Astrocyte (in vitro differentiated cells and primary cell): ENCODE measurements around the gene WFDC5.

Experiments
- EZH2 ChIP-seq: IDR thresholded peaks from 2 replicates; pipeline ENCODE4 v1.6.1; 2012; ENCODE audit warnings: mild to moderate bottlenecking, low read length, inconsistent platforms; ENCODE audit not compliant: insufficient read depth
- TF ChIP-seq, protein P1 (sequence below): IDR thresholded peaks from 2 replicates; pipeline ENCODE4 v1.5.1; 2011; ENCODE audit warnings: low read depth, mild to moderate bottlenecking, inconsistent platforms, low read length, moderate library complexity; ENCODE audit not compliant: insufficient read depth

DNA sequence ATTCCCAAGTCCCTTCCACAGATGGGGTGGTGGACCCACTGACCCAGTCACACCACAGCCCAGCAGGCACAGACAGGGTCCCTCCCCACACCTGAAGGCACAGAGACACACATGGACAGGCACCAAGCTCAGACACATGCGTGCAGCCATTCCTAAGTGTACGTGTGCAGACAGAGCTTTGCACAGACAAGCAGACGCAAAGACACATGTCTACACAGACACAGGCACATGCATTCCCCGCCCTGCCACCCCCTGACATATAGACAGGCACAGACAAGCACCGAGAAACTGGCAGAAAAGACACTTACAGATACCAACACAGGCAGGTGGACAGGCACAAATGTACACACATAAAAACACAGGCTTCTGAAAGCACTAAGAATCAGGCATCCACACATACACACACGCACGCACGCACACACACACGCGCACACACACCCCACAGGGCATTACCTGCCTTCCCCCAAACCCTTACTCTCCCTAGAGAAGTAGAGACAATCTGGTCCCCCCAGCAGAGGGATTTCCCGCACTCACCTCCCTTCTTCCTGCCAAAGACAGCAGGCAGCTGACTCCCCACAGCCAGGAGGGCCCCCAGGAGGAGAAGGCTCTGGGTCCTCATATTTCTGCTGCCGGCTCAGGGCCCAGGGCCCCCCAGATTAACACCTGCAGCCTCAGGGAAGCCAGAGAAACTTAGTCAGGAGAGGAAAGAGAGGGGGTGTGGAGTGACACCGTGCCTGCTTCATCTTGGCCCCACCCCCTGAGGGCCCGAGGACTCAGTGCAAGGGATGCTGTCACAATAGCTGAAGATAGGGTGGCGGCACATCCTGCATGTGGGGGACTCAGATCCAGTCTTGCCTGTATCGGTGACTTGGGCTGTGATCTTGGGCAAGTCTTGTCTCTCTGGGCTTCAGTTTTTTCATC lies at the start of gene WFDC5:
- TF ChIP-seq, protein P1, sequence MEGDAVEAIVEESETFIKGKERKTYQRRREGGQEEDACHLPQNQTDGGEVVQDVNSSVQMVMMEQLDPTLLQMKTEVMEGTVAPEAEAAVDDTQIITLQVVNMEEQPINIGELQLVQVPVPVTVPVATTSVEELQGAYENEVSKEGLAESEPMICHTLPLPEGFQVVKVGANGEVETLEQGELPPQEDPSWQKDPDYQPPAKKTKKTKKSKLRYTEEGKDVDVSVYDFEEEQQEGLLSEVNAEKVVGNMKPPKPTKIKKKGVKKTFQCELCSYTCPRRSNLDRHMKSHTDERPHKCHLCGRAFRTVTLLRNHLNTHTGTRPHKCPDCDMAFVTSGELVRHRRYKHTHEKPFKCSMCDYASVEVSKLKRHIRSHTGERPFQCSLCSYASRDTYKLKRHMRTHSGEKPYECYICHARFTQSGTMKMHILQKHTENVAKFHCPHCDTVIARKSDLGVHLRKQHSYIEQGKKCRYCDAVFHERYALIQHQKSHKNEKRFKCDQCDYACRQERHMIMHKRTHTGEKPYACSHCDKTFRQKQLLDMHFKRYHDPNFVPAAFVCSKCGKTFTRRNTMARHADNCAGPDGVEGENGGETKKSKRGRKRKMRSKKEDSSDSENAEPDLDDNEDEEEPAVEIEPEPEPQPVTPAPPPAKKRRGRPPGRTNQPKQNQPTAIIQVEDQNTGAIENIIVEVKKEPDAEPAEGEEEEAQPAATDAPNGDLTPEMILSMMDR: no peak
- no peak for TF ChIP-seq EZH2
